Measurements from ENCODE around the gene PKD1L1.

Gene PKD1L1

DNA sequence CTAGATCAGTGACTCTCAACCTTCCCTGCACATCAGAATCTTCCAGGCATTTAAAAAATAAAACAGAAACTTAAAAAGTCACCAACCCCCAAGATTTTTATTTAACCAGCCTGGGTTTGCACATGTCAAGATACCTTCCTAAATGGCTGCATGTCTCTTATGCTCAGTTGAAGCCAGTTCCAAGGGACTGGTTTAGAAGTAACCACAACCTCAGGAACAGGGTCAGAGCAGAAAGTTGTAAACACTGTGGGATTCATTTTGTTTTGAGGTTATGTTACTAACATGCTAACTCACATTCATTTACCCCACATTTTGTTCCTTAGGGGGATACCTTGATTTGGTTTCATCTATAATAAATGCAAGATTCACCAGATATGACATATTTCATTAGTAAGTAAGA lies 72.9 kb downstream of the PKD1L1 start:
- Mint-ChIP-seq H3K9me3 (no peaks in the 10 kb centered on the region), H3K36me3 (no peaks in the 10 kb centered on the region), H3K4me3 (no peak overlapping the region), H3K27me3 (no peaks in the 10 kb centered on the region), H3K27ac (no peak overlapping the region), H3K4me1 (no peaks in the 10 kb centered on the region)
- ATAC-seq (ENCODE audit: low read depth), result no peak
- DNase-seq (ENCODE audit: low spot score in 2 of 2), result no peak

DNA sequence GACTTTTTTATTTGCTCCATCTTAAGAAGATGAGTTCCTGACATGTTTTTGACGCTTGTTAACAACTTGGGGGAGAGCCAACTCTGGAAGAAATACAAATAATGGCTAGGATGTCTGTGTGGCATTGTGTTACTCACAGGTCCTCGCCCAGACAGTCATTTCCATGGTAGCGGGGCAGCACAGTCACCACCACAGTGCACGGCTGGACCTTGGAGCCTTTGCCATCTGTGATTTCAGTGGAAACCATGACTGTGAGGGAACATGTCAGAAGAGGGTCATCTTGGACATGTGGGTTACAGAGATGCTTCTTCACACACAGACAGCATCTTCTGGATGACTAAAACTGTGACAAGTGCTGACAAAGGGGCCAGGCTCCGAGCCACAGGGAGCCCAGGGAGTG lies 74.5 kb downstream of the PKD1L1 start:
- no peaks in the 10 kb centered on the region for H3K9me3 Mint-ChIP-seq
- H3K27me3 Mint-ChIP-seq, result no peaks in the 10 kb centered on the region
- ATAC-seq (ENCODE audit: low read depth) (no peak), DNase-seq (ENCODE audit: low spot score in 2 of 2) (no peak)
- no peaks in the 10 kb centered on the region for H3K36me3 Mint-ChIP-seq
- no peaks in the 10 kb centered on the region for H3K4me1 Mint-ChIP-seq
- no peak overlapping the region for H3K4me3 Mint-ChIP-seq
- no peak overlapping the region for H3K27ac Mint-ChIP-seq

DNA sequence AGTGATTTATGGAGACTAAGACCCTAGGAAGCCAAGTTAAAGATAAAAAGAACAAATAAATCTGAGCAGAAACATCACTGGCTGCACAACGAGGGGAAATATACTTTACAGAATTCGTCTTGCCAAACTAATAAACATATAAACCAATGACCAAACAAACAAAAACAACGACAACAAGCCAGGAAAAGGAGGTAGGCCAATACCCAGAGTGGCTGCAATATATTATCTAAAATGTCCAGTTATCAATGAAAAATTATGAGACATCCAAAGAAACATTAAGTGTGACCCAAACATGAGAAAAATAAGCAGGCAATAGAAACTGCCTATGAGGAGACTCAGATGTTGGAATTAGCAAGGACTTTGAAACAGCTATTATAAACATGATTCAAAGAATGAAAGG lies 81.0 kb downstream of the PKD1L1 start:
- Mint-ChIP-seq H3K4me3 (no peak overlapping the region), H3K4me1 (no peaks in the 10 kb centered on the region), H3K36me3 (no peaks in the 10 kb centered on the region), H3K27ac (no peak overlapping the region), H3K27me3 (peaks cover 1% of the 10 kb centered on the region), H3K9me3 (no peaks in the 10 kb centered on the region)
- DNase-seq (ENCODE audit: low spot score in 2 of 2) (no peak), ATAC-seq (ENCODE audit: low read depth) (no peak)

DNA sequence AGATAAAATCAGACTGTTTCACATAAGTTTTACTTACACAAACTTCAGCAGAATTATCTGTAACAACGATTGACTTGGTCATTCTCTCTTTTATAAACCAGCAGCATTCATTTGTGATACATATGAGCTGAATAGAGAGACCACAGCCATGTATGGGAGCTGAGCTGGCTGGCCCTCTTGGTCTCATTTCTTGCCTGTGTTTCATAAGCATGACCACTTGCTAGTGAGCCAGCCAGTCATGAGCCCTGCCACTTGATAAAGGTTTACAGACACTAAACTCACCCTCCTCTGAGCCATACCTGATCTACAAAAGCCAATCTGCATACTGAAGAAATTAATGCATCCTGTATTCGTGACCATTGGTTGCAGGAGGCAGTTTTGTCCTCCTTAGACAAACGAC lies 82.1 kb downstream of the PKD1L1 start:
- H3K27me3 Mint-ChIP-seq, result peaks cover 1% of the 10 kb centered on the region
- H3K27ac Mint-ChIP-seq, result no peak overlapping the region
- no peaks in the 10 kb centered on the region for H3K9me3 Mint-ChIP-seq
- no peak overlapping the region for H3K4me3 Mint-ChIP-seq
- ATAC-seq (ENCODE audit: low read depth) (no peak), DNase-seq (ENCODE audit: low spot score in 2 of 2) (no peak)
- H3K4me1 Mint-ChIP-seq, result no peaks in the 10 kb centered on the region
- no peaks in the 10 kb centered on the region for H3K36me3 Mint-ChIP-seq

DNA sequence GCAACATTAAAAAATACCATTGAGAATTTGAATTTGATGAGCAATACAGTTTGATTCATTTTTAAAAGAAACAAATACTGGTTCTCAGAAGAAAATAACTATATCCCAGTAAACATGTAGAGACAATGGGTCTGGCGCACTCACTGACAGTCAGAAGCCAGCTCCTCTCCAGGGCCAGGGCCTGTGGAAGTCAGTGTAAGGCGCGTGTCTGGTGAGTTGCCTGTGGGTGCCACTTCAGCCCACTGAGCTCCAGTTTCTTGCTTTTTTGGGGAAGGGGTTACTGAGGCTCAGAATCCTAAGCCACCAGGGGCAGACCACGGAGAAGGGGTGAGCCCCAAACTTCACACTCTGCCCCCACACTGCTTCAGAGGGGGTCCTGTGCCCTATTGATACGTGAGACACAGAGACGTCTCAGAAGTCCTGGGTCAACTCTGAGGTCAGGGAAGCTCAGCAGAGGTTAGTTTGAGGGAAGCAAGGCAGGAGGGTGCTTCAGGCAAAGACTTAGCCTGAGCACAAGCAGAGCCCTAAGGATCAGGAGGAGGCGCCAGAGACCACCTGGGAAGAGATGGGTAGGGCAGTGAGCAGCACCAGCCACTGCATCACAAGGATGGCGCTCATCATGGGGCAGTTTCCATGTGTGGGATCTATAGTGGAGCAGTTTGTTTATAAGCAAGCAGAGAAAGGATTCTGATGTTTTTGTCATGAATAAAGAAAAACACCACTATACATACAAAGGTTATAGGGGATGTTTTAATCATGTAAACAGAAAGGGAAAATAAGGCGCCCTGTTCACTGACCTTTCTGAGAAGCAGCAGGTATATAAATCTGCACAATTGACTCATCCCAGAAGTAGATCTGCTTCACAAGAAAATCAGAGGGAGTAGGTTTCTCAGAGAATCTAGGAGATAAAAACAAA lies 95.7 kb downstream of the PKD1L1 start:
- no peaks in the 10 kb centered on the region for H3K9me3 Mint-ChIP-seq
- no peaks in the 10 kb centered on the region for H3K27me3 Mint-ChIP-seq
- no peak overlapping the region for H3K4me3 Mint-ChIP-seq
- DNase-seq (ENCODE audit: low spot score in 2 of 2) (no peak), ATAC-seq (ENCODE audit: low read depth) (no peak)
- H3K36me3 Mint-ChIP-seq, result no peaks in the 10 kb centered on the region
- H3K4me1 Mint-ChIP-seq, result no peaks in the 10 kb centered on the region
- no peak overlapping the region for H3K27ac Mint-ChIP-seq

DNA sequence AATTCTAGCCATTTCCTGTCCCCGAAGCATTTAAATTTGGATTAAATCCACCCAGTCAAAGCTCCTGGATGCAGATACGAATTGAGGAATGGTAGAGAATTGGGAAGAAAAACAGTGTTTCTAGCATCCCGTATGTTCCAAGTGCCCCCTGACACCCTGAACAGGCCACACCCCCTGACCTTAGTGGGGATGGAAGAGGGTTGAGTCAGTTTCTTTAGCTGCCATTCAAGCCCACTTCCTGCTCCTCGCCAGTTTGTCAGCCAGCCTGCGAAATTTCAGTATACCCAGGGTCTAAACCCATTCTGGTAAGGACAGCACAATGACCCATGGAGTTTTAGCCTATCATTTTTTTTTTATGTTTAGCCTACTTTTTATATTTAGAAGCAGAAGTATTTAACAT lies 101.1 kb downstream of the PKD1L1 start:
- ATAC-seq (ENCODE audit: low read depth), result no peak
- Mint-ChIP-seq H3K36me3 (no peaks in the 10 kb centered on the region), H3K4me1 (no peaks in the 10 kb centered on the region), H3K27me3 (peaks cover 7% of the 10 kb centered on the region), H3K27ac (no peak overlapping the region), H3K9me3 (no peaks in the 10 kb centered on the region), H3K4me3 (no peak overlapping the region)
- no peak for DNase-seq (ENCODE audit: low spot score in 2 of 2)

DNA sequence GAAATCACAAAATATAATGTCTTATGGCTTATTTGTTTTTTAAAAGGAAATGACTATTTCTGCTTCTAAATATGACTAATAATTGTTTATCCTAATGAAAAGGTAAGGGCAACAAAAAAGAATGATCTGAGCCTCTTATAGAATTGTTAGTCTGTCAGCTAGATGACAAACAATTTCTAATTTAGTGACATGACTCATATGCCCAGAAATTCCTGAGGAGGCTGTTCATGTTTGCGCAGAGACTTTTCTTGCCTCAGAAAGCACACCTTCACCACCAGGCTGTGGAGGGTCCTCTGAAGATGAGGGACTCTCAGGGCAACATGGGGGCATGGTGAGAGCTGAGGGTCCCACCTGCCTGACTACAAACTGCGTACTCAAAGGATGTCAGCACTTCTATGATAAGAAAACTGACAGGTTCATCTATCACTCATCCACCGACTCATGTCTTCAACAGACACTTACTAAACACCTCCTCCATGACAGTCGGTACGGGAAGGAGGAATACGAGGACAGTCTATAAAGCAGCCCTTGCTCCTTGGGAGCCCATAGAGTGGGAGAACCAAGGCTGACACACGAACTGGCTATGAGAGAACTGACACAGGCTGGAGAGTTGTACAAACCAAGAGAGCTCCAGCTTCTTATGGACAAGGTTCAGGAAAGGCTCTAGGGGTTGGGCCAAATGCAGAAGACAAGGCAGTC lies 102.0 kb downstream of the PKD1L1 start:
- H3K27ac Mint-ChIP-seq, result no peak overlapping the region
- peaks cover 8% of the 10 kb centered on the region for H3K27me3 Mint-ChIP-seq
- no peaks in the 10 kb centered on the region for H3K9me3 Mint-ChIP-seq
- no peak overlapping the region for H3K4me3 Mint-ChIP-seq
- DNase-seq (ENCODE audit: low spot score in 2 of 2) (no peak), ATAC-seq (ENCODE audit: low read depth) (no peak)
- H3K4me1 Mint-ChIP-seq, result no peaks in the 10 kb centered on the region
- H3K36me3 Mint-ChIP-seq, result no peaks in the 10 kb centered on the region

DNA sequence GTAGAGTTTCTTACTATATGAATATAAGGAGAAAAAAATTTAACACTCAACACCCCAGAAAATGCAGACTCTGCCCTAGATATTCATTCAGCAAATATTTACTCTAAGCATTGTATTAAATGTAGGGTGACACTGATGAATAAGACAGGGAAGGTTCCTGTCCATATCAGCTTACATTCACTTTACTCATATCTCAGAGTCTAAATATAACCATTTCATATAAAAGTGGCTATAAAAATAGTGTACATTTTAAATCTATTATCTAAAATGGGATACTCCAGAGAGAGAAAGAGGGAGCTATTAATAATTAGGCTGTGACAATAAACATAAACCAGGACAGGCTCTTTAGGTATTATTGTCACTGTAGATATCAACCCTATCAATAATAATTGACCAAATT lies 104.0 kb downstream of the PKD1L1 start:
- no peak overlapping the region for H3K27ac Mint-ChIP-seq

DNA sequence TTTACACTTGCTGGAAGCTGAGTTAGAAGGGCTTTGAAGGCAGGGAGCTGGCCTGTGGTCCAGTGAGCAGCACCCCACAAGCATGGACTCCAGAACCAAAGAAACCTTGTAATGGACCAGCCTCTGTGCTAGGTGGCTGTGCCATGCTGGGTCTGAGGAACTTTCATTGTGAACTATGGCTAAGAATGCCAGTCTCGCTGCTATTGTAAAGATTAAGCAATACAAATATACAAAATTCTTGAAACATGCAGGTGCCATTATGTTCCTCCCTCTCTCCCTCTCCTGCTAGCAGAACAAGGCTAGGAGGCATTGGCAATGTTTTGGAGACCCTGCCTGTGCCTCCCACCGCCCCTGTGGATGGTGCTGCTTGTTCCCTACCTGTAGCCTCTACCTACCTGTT lies 105.0 kb downstream of the PKD1L1 start:
- ATAC-seq (ENCODE audit: low read depth) (no peak), DNase-seq (ENCODE audit: low spot score in 2 of 2) (no peak)
- Mint-ChIP-seq H3K27me3 (peaks cover 8% of the 10 kb centered on the region), H3K4me3 (no peak overlapping the region), H3K9me3 (no peaks in the 10 kb centered on the region), H3K4me1 (no peaks in the 10 kb centered on the region), H3K36me3 (no peaks in the 10 kb centered on the region), H3K27ac (no peak overlapping the region)

More for the DNA sequence above, 104.0 kb downstream of the PKD1L1 start:
- H3K36me3 Mint-ChIP-seq, result no peaks in the 10 kb centered on the region
- H3K9me3 Mint-ChIP-seq, result no peaks in the 10 kb centered on the region
- no peak overlapping the region for H3K4me3 Mint-ChIP-seq
- no peaks in the 10 kb centered on the region for H3K4me1 Mint-ChIP-seq
- H3K27me3 Mint-ChIP-seq, result peaks cover 8% of the 10 kb centered on the region
- no peak for ATAC-seq (ENCODE audit: low read depth)
- DNase-seq (ENCODE audit: low spot score in 2 of 2), result no peak

DNA sequence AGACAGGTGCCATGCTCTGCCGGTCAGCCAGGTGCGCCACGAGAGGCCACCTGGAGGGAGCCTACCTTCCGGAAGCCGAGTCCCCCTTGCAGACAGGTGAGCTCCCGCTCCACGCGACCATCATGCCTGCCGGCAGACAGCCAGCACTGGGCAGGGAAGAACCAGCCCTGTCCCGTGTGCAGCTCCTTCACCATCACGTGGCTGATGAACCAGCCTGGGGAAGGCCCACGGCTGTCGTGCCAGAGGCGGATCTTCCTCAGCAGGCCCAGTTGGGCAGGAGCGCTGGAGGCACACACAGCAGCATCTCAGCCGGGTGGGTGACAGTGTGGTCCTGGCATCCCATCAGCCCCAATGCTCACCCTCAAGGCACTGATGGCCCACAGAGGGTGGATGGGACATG lies 108.9 kb downstream of the PKD1L1 start:
- Mint-ChIP-seq H3K9me3 (no peaks in the 10 kb centered on the region), H3K36me3 (no peaks in the 10 kb centered on the region), H3K27ac (no peak overlapping the region), H3K4me1 (no peaks in the 10 kb centered on the region), H3K27me3 (peaks cover 8% of the 10 kb centered on the region), H3K4me3 (no peak overlapping the region)
- ATAC-seq (ENCODE audit: low read depth), result no peak
- DNase-seq (ENCODE audit: low spot score in 2 of 2), result no peak

DNA sequence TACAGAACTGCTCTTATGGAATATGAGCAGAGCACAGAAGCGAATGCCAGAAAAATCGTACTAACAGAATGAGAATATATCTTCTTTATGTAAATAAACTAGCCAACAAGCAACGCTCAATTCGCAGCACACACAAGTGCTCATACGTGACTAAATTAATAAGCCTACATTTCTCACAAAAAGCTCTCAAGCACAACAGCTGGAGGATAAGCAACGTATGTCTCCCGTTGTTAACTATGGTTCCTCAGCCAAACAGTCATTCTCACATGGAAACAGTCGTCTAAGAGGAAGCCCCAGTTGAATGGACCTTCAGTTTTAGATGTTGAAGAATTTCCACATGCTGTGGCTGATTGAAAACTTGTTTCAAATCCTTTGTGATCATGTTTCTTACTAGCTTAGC lies 110.4 kb downstream of the PKD1L1 start:
- Mint-ChIP-seq H3K4me3 (no peak overlapping the region), H3K27me3 (peaks cover 6% of the 10 kb centered on the region), H3K27ac (no peak overlapping the region), H3K4me1 (peaks cover 8% of the 10 kb centered on the region), H3K36me3 (no peaks in the 10 kb centered on the region), H3K9me3 (no peaks in the 10 kb centered on the region)
- ATAC-seq (ENCODE audit: low read depth) (no peak), DNase-seq (ENCODE audit: low spot score in 2 of 2) (no peak)

DNA sequence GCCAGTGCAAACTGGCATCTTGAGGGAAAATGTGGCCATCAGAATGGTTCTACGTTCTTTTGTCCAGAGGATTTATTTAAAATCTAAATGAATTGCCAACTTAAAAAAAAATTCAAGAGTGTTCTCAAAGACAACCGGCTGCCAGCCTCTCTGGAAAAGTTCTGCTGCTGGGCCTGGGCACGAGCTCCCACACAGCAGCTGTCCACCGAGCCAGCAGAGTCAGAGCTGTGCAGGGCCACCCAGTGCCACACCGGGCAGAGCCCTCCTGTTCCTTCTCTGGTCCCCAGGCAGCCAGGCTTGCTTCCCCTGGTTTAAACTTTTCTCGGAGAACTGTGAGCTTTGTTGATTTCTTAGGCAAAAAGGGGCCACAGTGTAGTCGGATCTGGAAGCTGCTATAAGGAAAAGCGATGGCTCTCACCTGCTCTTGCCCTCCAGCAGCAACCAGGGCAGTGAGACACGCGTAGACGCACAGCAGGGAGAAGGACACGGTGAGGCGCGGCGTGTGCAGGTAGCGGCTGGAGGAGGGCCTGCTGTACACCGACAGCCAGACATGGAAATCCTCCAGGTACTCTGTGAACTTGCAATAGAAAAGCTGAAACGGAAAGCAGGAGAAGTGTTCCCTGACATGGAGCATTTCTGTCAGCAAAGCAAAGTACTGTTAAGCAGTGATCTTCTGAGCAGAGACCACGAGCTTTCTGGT lies 111.6 kb downstream of the PKD1L1 start:
- Mint-ChIP-seq H3K27me3 (peaks cover 1% of the 10 kb centered on the region), H3K27ac (no peak overlapping the region), H3K4me3 (no peak overlapping the region), H3K36me3 (no peaks in the 10 kb centered on the region), H3K4me1 (peaks cover 9% of the 10 kb centered on the region), H3K9me3 (no peaks in the 10 kb centered on the region)
- ATAC-seq (ENCODE audit: low read depth), result no peak
- DNase-seq (ENCODE audit: low spot score in 2 of 2), result no peak

DNA sequence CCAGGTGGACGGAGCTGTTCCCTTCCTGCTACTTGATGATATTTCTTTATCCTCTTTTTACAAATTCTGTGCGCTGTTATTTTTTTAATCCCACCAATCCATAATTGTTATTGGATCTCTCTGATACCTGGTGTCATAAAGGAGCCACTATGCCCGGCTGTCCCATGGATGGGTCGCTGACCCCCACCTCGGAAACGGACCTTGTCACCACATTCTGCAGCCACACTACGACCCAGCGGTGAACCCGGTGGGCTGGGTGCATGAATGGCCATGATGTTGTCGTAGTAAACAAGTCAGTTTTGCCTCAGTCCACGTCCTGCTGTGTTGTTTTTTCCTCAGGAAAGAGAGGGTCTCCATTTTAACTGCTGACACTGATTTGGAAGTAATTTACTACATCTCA lies 112.2 kb downstream of the PKD1L1 start:
- DNase-seq (ENCODE audit: low spot score in 2 of 2) (no peak), ATAC-seq (ENCODE audit: low read depth) (no peak)
- H3K9me3 Mint-ChIP-seq, result no peaks in the 10 kb centered on the region
- peaks cover 1% of the 10 kb centered on the region for H3K27me3 Mint-ChIP-seq
- no peak overlapping the region for H3K4me3 Mint-ChIP-seq
- peaks cover 9% of the 10 kb centered on the region for H3K4me1 Mint-ChIP-seq
- no peak overlapping the region for H3K27ac Mint-ChIP-seq
- no peaks in the 10 kb centered on the region for H3K36me3 Mint-ChIP-seq

DNA sequence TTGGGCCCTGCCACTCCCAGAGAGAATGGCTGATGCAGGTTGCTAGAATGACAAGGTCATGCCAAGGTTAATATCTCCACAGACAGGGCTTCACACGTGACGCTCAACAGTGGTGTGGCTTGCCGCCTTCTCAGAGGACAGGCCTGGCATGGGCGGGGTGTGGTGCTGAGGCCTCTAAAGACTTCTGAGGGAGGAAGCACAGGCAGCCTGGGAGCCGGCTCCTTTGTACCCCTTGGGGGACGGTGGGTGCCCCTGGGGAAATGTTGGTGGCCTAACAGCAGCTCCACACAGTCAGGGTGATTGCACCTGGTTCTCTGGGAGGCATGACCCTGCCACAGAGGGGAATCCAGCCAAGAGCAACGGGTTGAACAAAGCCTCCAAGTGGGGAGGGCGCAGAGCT lies 115.1 kb downstream of the PKD1L1 start:
- ATAC-seq (ENCODE audit: low read depth) (peak; percentile 88), DNase-seq (ENCODE audit: low spot score in 2 of 2) (peak in 1 of 2 donors; percentile 20)
- Mint-ChIP-seq H3K36me3 (no peaks in the 10 kb centered on the region), H3K4me3 (peak overlapping the region; percentile 16), H3K9me3 (no peaks in the 10 kb centered on the region), H3K27me3 (peaks cover 3% of the 10 kb centered on the region), H3K4me1 (peaks cover 9% of the 10 kb centered on the region), H3K27ac (no peak overlapping the region)
